Sigmoid colon (tissue), 7 donors: Measurements from ENCODE around the gene SERP2. TPM values are rescaled to one million over a fixed set of nuclear protein-coding genes. Genes with fewer than 3 reads are reported as not detected.

Source experiments
- DNase-seq: peaks from one replicate; pipeline ENCODE4 v3.0.0-alpha.2; 2019
- H3K27ac ChIP-seq, 4 donors: fragments of 200-600 bp; sonication (generic); one replicate each; pipeline ENCODE4 v1.5.1; 2016 to 2019; ENCODE audit warnings: mild to moderate bottlenecking in 1 of 4
- H3K27me3 ChIP-seq, 3 donors: fragments of 200-600 bp; sonication (generic); one replicate each; pipeline ENCODE4 v1.5.1; 2019; ENCODE audit warnings: mild to moderate bottlenecking in 1 of 3
- H3K36me3 ChIP-seq, 4 donors: fragments of 200-600 bp; sonication (generic); one replicate each; pipeline ENCODE4 v1.5.1; 2016 to 2019
- H3K4me1 ChIP-seq, 4 donors: fragments of 200-600 bp; sonication (generic); one replicate each; pipeline ENCODE4 v1.5.1; 2017 to 2019
- H3K4me3 ChIP-seq, 4 donors: fragments of 200-600 bp; sonication (generic); one replicate each; pipeline ENCODE4 v1.5.1; 2017 to 2019; ENCODE audit warnings: mild to moderate bottlenecking in 2 of 4, moderate library complexity in 1 of 4
- H3K9me3 ChIP-seq, 4 donors: fragments of 200-600 bp in 3 of 4; sonication (generic) in 3 of 4; one replicate each; pipeline versions ENCODE4 v1.5.1 to v1.6.1; 2013 to 2019
- EP300 ChIP-seq, 4 donors: sonication (generic); formaldehyde crosslinking; IDR thresholded peaks; one replicate each; pipeline ENCODE4 v1.6.1; 2017; ENCODE audit warnings: antibody characterized with exemption in 4 of 4
- POLR2A ChIP-seq, 2 donors: fragments of 450-650 bp; IDR thresholded peaks; one replicate each; pipeline ENCODE4 v1.6.1; 2016; ENCODE audit warnings: antibody characterized with exemption in 2 of 2, mild to moderate bottlenecking in 2 of 2, moderate library complexity in 2 of 2
- POLR2AphosphoS5 ChIP-seq, 4 donors: sonication (generic); formaldehyde crosslinking; IDR thresholded peaks; one replicate each; pipeline ENCODE4 v1.6.1; 2017; ENCODE audit warnings: antibody characterized with exemption in 4 of 4
- WGBS, 2 donors: extraction: QIAGEN DNeasy Blood & Tissue Kit; methylation state at CpG; one replicate each; pipeline ENCODE4 v1.1.7; 2013; 5-methylcytosine and 5-hydroxymethylcytosine counted together
- intact Hi-C: fragments of 100-400 bp; cut with DNase I; formaldehyde crosslinking; loops from one replicate; pipeline ENCODE4 v1.15.1; 2023
- polyA plus RNA-seq, 3 donors: library from polyadenylated mRNA; stranded (reverse); fragments of 200-250 nt; gene quantifications; one replicate each; pipeline ENCODE4 v1.2.3, GENCODE V29; 2013
- total RNA-seq, 4 donors: library from RNA; depleted of rRNA; stranded (reverse); fragments of >200 nt; gene quantifications; one replicate each; pipeline ENCODE4 v1.1.0, GENCODE V29; 2016
- TF ChIP-seq, protein P1 (sequence below), 4 experiments: fragments of 450-650 bp in 3 of 4; fragments of 200-600 bp in 1 of 4; IDR thresholded peaks; one replicate each; pipeline ENCODE4 v1.5.1; 2016 to 2019; ENCODE audit warnings: antibody characterized with exemption in 4 of 4, mild to moderate bottlenecking in 3 of 4, moderate library complexity in 2 of 4
- donor health status: healthy with polysubstance abuse.
- donor health status: Bipolar disorder and iron deficiency.
- donor health status: healthy.

The SERP2 gene
- total and polyA plus RNA-seq, 7 donors: 3.2 to 9.6 (median 6.9) TPM

- Histone ChIP-seq H3K4me3 (no peak overlapping the region), H3K9me3 (no peaks in the 10 kb centered on the region), H3K27ac (no peak overlapping the region), H3K4me1 (peaks cover 0 to 33% (median 5%) of the 10 kb centered on the region in 4 donors), H3K36me3 (no peaks in the 10 kb centered on the region), H3K27me3 (no peaks in the 10 kb centered on the region)
- intact Hi-C loops: no loop called here
- 44 to 66% methylated on average over 9 of the region's 9 CpGs for WGBS, 2 donors
- DNase-seq: no peak
- TF ChIP-seq POLR2A (IDR thresholded peaks at IDR 0.05) (no peak), POLR2AphosphoS5 (IDR thresholded peaks at IDR 0.05) (no peak), EP300 (IDR thresholded peaks at IDR 0.05) (no peak)
- TF ChIP-seq, protein P1, sequence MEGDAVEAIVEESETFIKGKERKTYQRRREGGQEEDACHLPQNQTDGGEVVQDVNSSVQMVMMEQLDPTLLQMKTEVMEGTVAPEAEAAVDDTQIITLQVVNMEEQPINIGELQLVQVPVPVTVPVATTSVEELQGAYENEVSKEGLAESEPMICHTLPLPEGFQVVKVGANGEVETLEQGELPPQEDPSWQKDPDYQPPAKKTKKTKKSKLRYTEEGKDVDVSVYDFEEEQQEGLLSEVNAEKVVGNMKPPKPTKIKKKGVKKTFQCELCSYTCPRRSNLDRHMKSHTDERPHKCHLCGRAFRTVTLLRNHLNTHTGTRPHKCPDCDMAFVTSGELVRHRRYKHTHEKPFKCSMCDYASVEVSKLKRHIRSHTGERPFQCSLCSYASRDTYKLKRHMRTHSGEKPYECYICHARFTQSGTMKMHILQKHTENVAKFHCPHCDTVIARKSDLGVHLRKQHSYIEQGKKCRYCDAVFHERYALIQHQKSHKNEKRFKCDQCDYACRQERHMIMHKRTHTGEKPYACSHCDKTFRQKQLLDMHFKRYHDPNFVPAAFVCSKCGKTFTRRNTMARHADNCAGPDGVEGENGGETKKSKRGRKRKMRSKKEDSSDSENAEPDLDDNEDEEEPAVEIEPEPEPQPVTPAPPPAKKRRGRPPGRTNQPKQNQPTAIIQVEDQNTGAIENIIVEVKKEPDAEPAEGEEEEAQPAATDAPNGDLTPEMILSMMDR (IDR thresholded peaks at IDR 0.05): no peak
These were observed 22.7 kb upstream of the SERP2 start for GRCh38 chr13:44350775-44351504.

DNA sequence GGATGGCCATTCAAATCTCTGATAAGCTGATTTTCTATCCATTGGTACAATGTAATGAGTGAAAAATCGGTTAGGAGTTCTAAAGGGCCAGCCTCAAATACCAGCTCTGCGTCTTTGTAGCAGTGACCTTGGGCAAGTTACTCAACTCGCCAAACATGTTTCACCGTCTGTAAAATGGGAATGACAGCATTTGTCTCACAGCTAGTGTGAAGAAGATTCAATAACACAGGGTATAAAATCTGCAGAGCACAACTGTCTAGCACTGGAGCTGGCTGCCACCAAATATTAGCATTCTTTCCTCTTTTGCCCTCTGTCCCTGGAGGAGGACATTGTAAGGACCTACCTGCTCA lies 22.1 kb upstream of the SERP2 start:
- 89 to 93% methylated on average over 4 of the region's 4 CpGs for WGBS, 2 donors
- H3K36me3 ChIP-seq: no peaks in the 10 kb centered on the region
- TF ChIP-seq POLR2AphosphoS5 (IDR thresholded peaks at IDR 0.05): no peak
- TF ChIP-seq POLR2A (IDR thresholded peaks at IDR 0.05): no peak
- TF ChIP-seq, protein P1 (IDR thresholded peaks at IDR 0.05): no peak
- no peak for TF ChIP-seq EP300 (IDR thresholded peaks at IDR 0.05)
- no peaks in the 10 kb centered on the region for H3K27me3 ChIP-seq
- H3K9me3 ChIP-seq: no peaks in the 10 kb centered on the region
- intact Hi-C loops: no loop called here
- DNase-seq: no peak
- H3K27ac ChIP-seq: no peak overlapping the region
- peaks cover 0 to 33% (median 5%) of the 10 kb centered on the region in 4 donors for H3K4me1 ChIP-seq
- no peak overlapping the region for H3K4me3 ChIP-seq

DNA sequence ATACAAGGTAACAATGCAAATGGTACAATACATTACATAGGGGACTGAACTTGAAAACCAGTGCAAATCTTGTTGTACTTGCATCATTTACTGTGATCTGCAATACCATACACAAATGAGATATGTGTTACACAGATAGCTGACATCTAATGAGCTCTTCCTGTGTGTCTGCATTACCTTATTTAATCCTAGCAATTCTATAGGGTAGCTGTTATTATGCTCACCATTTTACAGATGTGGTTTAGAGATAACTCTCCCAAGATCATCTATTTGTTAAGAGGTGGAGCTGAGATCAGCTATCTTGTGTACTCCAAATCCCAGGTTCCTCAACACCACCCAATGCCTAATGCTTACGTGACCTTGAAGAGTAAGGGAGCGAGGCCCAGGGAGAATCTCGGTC lies 21.4 kb upstream of the SERP2 start:
- Histone ChIP-seq H3K4me1 (peaks cover 0 to 29% (median 4%) of the 10 kb centered on the region in 4 donors), H3K4me3 (no peak overlapping the region), H3K9me3 (no peaks in the 10 kb centered on the region), H3K27me3 (no peaks in the 10 kb centered on the region), H3K27ac (peak overlapping the region in 1 of 4 donors; percentile 23), H3K36me3 (no peaks in the 10 kb centered on the region)
- DNase-seq: no peak
- intact Hi-C loops: no loop called here
- TF ChIP-seq, protein P1 (IDR thresholded peaks at IDR 0.05): no peak
- TF ChIP-seq POLR2A (IDR thresholded peaks at IDR 0.05) (no peak), EP300 (IDR thresholded peaks at IDR 0.05) (no peak), POLR2AphosphoS5 (IDR thresholded peaks at IDR 0.05) (no peak)
- 94 to 95% methylated on average over 3 of the region's 3 CpGs for WGBS, 2 donors

DNA sequence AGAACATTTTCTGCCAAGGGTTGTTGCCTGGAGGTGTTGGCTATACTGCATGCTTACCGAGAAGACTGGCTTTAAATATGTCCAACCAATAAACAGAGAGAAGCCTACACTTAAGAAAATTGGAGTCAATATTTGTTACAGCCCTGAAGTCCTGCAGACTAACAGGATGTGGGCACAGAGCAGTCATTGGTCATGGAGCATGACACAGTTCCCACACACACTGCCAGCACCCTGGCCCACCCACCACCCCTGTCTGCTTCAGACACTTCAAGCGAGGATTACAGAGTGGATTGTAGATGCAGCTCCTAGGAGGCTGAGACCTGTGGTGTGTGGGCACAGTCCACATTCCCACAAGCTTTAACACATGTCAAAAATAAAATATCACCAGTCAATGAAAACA lies 21.0 kb upstream of the SERP2 start:
- H3K4me3 ChIP-seq: no peak overlapping the region
- H3K27me3 ChIP-seq: no peaks in the 10 kb centered on the region
- TF ChIP-seq POLR2A (IDR thresholded peaks at IDR 0.05) (no peak), EP300 (IDR thresholded peaks at IDR 0.05) (no peak), POLR2AphosphoS5 (IDR thresholded peaks at IDR 0.05) (no peak)
- TF ChIP-seq, protein P1 (IDR thresholded peaks at IDR 0.05): no peak
- H3K9me3 ChIP-seq: no peaks in the 10 kb centered on the region
- WGBS, 2 donors: 88 to 90% methylated on average over 2 of the region's 2 CpGs
- intact Hi-C loops: no loop called here
- DNase-seq: no peak
- H3K4me1 ChIP-seq: peaks cover 0 to 24% (median 2%) of the 10 kb centered on the region in 4 donors
- no peaks in the 10 kb centered on the region for H3K36me3 ChIP-seq
- H3K27ac ChIP-seq: peak overlapping the region in 1 of 4 donors; percentile 23

DNA sequence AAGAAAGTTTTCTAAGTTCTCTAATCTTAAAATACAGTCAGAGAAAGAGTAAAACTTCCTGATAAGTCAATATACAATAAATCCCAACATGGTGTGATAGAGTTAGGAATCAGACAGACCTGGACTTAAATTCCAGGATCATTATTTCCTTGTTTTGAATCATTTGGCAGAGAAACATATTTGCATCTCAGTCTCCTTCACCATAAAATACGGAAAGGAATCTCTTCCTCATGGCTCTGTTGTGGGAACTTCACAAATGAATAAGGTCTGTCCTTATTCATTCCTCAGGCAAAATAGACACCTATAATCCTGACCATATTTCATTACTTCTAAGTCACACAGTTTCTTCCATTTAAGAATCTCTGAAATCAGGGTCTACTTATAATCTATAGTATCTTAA lies 19.3 kb upstream of the SERP2 start:
- Histone ChIP-seq H3K9me3 (no peaks in the 10 kb centered on the region), H3K27me3 (no peaks in the 10 kb centered on the region), H3K27ac (no peak overlapping the region), H3K4me1 (peaks cover 0 to 11% (median 0%) of the 10 kb centered on the region in 4 donors), H3K36me3 (no peaks in the 10 kb centered on the region), H3K4me3 (no peak overlapping the region)
- DNase-seq: no peak
- 11 to 70% methylated on average over 1 of the region's 1 CpG for WGBS, 2 donors
- TF ChIP-seq, protein P1 (IDR thresholded peaks at IDR 0.05): no peak
- no peak for TF ChIP-seq POLR2AphosphoS5 (IDR thresholded peaks at IDR 0.05)
- TF ChIP-seq EP300 (IDR thresholded peaks at IDR 0.05): no peak
- TF ChIP-seq POLR2A (IDR thresholded peaks at IDR 0.05): no peak
- intact Hi-C loops: no loop called here
